Ascending aorta (tissue), 2 donors: ENCODE results near the gene NKG7. TPM values are rescaled to one million over a fixed set of nuclear protein-coding genes. Genes with fewer than 3 reads are reported as not detected.
"Not testable (repeated sequence)": the region's sequence is repeated elsewhere in the genome, so short reads cannot be mapped to it uniquely, and the experiment has no call there.

Source experiments
- DNase-seq, 2 donors: peaks; one replicate each; pipeline ENCODE4 v3.0.0-alpha.2; 2019; ENCODE audit warnings: low spot score in 2 of 2
- H3K27ac ChIP-seq, 2 donors: fragments of 200-600 bp; sonication (generic); one replicate each; pipeline ENCODE4 v1.5.1; 2016 to 2017; ENCODE audit warnings: mild to moderate bottlenecking in 1 of 2
- H3K27me3 ChIP-seq: fragments of 200-600 bp; sonication (generic); one replicate; pipeline ENCODE4 v1.5.1; 2017
- H3K36me3 ChIP-seq, 2 donors: fragments of 200-600 bp; sonication (generic); one replicate each; pipeline ENCODE4 v1.5.1; 2016
- H3K4me1 ChIP-seq, 2 donors: fragments of 200-600 bp; sonication (generic); one replicate each; pipeline ENCODE4 v1.5.1; 2016 to 2017; ENCODE audit warnings: mild to moderate bottlenecking in 1 of 2
- H3K4me3 ChIP-seq, 2 donors: fragments of 200-600 bp; sonication (generic); one replicate each; pipeline ENCODE4 v1.5.1; 2016 to 2017; ENCODE audit warnings: mild to moderate bottlenecking in 1 of 2
- H3K9me3 ChIP-seq, 2 donors: fragments of 200-600 bp; sonication (generic); one replicate each; pipeline ENCODE4 v1.5.1; 2016
- CTCF ChIP-seq, 3 experiments: fragments of 200-600 bp in 2 of 3; fragments of 450-650 bp in 1 of 3; sonication (generic) in 2 of 3; IDR thresholded peaks; one replicate each; pipeline ENCODE4 v1.5.1; 2016 to 2019; ENCODE audit warnings: antibody characterized with exemption in 3 of 3, mild to moderate bottlenecking in 1 of 3, moderate library complexity in 1 of 3
- intact Hi-C: fragments of 100-400 bp; cut with DNase I; formaldehyde crosslinking; loops from one replicate; pipeline ENCODE4 v1.15.1; 2023
- total RNA-seq: library from RNA; depleted of rRNA; stranded (reverse); fragments of >200 nt; gene quantifications from one replicate; pipeline ENCODE4 v1.1.0, GENCODE V29; 2016

NKG7 gene
- 30.2 TPM for total RNA-seq

- peaks cover 0 to 4% of the 10 kb centered on the region in 2 donors for H3K4me1 ChIP-seq
- H3K27me3 ChIP-seq = no peaks in the 10 kb centered on the region
- H3K36me3 ChIP-seq = no peaks in the 10 kb centered on the region
- peak within 1 kb of the TSS in 1 of 2 donors; percentile 46 for H3K27ac ChIP-seq
- no peaks in the 10 kb centered on the region for H3K9me3 ChIP-seq
- no peak for DNase-seq
- no peak for TF ChIP-seq CTCF (IDR thresholded peaks at IDR 0.05)
- H3K4me3 ChIP-seq = no peak within 1 kb of the TSS
- intact Hi-C loops = no loop called here
These were observed at the start of gene NKG7 for GRCh38 chr19:51372649-51373504. Gene NKG7 (minus strand): TSS chr19:51372654. CDS start chr19:51372535, 119 bp downstream.

- Histone ChIP-seq H3K27ac (no peak overlapping the region), H3K9me3 (no peaks in the 10 kb centered on the region), H3K4me3 (no peak overlapping the region), H3K4me1 (no peaks in the 10 kb centered on the region), H3K27me3 (no peaks in the 10 kb centered on the region), H3K36me3 (no peaks in the 10 kb centered on the region)
- intact Hi-C loops = no loop called here
- peak in 1 of 2 donors; percentile 83 for DNase-seq
- TF ChIP-seq CTCF (IDR thresholded peaks at IDR 0.05) = peak; percentile 62 to 77 (median 71)
These were observed 49.6 kb upstream of the NKG7 start for GRCh38 chr19:51422053-51422448.

GRCh38 chr19:51421229-51422052, 49.0 kb upstream of the NKG7 start:
- Histone ChIP-seq H3K27ac (no peak overlapping the region), H3K36me3 (no peaks in the 10 kb centered on the region), H3K4me3 (no peak overlapping the region), H3K27me3 (no peaks in the 10 kb centered on the region), H3K4me1 (no peaks in the 10 kb centered on the region), H3K9me3 (no peaks in the 10 kb centered on the region)
- no peak for DNase-seq
- intact Hi-C loops = no loop called here
- TF ChIP-seq CTCF (IDR thresholded peaks at IDR 0.05) = no peak

- DNase-seq, intact Hi-C loops, H3K36me3 ChIP-seq, H3K27ac ChIP-seq, H3K4me1 ChIP-seq, H3K27me3 ChIP-seq, H3K9me3 ChIP-seq, H3K4me3 ChIP-seq: not testable (repeated sequence)
These were observed 48.1 kb upstream of the NKG7 start for GRCh38 chr19:51420511-51420910.

GRCh38 chr19:51418707-51419106, 46.3 kb upstream of the NKG7 start:
- intact Hi-C loops = no loop called here

More at GRCh38 chr19:51418707-51419106, 46.3 kb upstream of the NKG7 start:
- H3K36me3 ChIP-seq = no peaks in the 10 kb centered on the region
- H3K9me3 ChIP-seq = no peaks in the 10 kb centered on the region
- H3K27ac ChIP-seq = no peak overlapping the region
- H3K4me3 ChIP-seq = no peak overlapping the region
- no peaks in the 10 kb centered on the region for H3K4me1 ChIP-seq
- no peaks in the 10 kb centered on the region for H3K27me3 ChIP-seq
- no peak for TF ChIP-seq CTCF (IDR thresholded peaks at IDR 0.05)
- DNase-seq = no peak
